COLO668 (cell line): ENCODE measurements around the gene KLHL25.

Experiments
- DNase-seq: peaks from one replicate; lab custom pipeline; 2025; ENCODE audit not compliant: unreplicated experiment; lab: John Stamatoyannopoulos, UW

The KLHL25 gene

GRCh38 chr15:85722374-85723152, 72.2 kb downstream of the KLHL25 start:
- no peak for DNase-seq

DNA sequence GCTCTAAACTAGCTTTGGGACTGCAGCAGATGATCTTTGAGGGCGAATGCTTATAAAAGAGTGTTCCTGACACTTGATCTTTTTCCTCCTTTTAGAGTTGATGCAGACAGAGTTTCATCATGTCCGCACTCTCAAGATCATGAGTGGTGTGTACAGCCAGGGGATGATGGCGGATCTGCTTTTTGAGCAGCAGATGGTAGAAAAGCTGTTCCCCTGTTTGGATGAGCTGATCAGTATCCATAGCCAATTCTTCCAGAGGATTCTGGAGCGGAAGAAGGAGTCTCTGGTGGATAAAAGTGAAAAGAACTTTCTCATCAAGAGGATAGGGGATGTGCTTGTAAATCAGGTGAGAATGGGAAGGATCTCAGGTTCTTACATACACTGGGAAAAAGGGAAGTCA, 75.7 kb downstream of the KLHL25 start:
- no peak for DNase-seq

- DNase-seq: no peak
These were observed 76.3 kb downstream of the KLHL25 start for GRCh38 chr15:85718271-85718971.

DNA sequence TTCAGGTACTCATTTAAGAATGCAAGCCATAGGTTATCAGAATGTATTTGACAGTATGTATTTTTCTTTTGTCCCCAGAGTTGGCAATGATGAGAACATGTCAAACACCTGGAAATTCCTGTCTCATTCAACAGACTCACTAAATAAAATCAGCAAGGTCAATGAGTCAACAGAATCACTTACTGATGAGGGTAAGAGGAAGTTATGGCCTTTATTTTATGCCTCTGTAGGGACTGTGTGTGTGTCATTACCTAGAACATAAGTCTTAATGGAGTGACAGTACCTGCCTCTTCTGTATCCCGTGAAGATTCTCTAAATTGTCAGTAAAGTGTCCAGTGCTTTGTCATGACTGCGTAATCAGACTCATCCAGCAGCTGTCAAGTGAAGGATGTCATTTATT, 77.5 kb downstream of the KLHL25 start:
- no peak for DNase-seq

DNA sequence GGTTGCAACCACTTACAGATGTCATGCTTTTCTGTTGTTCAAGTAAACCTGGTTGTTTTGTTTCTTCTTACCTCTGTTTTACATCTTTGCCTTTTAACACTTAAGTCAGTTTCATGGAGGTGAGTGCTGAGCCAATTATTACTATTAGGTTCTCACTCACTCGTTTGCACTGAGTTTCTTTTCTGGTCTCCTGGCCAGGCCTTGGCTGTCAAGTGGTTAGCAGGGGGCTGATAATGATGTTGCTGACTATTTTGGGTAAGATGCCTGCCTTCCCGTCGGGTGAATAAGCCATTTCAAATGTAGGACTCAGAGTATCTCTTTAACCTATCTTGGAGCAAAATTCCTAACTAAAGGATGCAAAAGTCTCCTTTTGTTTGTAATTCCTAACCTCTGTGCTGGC, 78.5 kb downstream of the KLHL25 start:
- no peak for DNase-seq

DNA sequence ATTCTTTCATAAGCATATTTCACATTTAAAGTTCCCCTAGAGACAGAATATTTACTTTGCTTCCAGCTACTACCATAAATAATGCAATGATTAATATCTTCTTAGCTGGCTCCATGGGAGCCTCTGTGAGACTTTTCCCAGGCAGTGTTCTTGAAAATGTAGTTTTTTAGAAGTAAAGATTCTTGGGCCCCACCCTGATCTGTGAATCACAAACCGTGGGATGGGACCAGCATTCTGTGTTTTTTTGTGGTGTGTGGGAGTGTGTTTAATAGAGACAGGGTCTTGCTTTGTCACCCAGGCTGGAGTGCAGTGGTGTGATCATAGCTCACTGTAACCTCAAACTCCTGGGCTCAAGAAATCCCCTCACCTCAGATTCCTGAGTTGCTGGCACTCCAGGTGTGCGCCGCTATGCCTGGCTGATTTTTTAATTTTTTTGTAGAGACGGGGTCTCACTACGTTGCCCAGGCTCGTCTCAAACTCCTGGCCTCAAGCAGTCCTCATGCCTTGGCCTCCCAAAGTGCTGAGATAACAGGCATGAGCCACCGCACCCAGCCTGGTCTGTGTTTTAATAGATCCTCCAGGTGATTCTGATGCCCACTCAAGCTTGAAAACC, 83.0 kb downstream of the KLHL25 start:
- DNase-seq: no peak

DNA sequence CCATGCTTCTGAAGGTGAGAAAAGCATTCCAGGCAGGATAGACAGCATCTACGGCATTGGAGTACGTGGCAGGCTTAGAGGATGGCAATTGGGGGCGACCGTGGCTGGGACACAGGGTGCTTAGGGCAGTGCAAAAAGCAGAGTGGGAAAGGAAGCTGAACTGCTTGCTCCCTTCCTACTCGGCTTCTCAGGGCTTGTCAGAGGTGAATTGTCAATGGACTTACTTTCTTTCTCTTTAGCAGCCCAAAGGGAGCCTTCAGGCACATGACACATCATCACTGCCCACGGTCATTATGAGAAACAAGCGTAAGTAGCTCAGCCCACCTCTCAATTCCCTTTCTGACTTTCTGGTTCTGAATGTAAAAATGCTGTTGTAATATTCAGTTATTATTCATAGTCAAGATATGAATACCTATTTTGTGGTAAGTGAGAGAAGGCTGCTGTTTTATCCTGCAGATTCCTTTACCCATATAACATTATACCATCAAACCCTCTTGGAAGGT, 84.3 kb downstream of the KLHL25 start:
- no peak for DNase-seq
